GM21447 (cell line): ENCODE results near the gene CPE.
"Not testable (repeated sequence)": the region's sequence is repeated elsewhere in the genome, so short reads cannot be mapped to it uniquely, and the experiment has no call there.

Source experiments
- ATAC-seq: cut with Tn5 transposase; IDR thresholded peaks from one replicate; pipeline ENCODE4 v1.9.1; 2021; ENCODE audit not compliant: unreplicated experiment

Gene CPE

DNA sequence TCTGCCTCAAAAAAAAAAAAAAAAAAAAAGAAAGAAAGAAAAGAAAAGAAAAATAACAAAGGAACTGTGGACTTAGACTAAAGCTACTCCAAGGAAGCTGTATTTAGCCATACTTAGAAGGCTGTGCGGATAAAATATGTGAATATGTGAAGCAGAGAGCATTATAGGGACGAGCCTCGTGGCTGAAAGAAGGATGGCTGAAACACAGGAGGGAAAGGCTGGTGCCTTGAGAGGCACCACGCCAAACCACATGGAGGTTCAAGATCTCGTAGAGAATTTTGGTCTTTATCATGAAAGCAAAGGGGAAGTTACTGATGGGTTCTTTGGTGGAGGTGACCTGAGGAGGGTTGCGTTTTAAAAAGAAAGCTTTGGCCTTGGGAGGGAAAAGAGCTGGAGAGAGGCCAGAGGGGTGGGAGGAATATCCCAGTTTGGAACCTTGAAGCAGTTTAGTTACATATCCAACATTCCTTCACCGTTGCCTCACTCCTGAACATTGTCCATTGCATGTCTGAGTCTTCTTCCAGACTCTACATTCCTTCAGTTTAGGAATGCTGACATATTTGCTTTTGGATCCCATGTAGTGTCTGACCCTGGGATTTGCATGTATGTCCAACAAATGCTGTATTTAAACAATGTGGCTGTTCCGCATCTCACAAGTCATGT, 82.5 kb downstream of the CPE start:
- no peak for ATAC-seq

GRCh38 chr4:165462009-165462408, 83.2 kb downstream of the CPE start:
- no peak for ATAC-seq

GRCh38 chr4:165464376-165464775, 85.6 kb downstream of the CPE start:
- no peak for ATAC-seq

GRCh38 chr4:165464813-165465381, 86.1 kb downstream of the CPE start:
- peak; percentile 78 for ATAC-seq

GRCh38 chr4:165470009-165470408, 91.2 kb downstream of the CPE start:
- no peak for ATAC-seq

DNA sequence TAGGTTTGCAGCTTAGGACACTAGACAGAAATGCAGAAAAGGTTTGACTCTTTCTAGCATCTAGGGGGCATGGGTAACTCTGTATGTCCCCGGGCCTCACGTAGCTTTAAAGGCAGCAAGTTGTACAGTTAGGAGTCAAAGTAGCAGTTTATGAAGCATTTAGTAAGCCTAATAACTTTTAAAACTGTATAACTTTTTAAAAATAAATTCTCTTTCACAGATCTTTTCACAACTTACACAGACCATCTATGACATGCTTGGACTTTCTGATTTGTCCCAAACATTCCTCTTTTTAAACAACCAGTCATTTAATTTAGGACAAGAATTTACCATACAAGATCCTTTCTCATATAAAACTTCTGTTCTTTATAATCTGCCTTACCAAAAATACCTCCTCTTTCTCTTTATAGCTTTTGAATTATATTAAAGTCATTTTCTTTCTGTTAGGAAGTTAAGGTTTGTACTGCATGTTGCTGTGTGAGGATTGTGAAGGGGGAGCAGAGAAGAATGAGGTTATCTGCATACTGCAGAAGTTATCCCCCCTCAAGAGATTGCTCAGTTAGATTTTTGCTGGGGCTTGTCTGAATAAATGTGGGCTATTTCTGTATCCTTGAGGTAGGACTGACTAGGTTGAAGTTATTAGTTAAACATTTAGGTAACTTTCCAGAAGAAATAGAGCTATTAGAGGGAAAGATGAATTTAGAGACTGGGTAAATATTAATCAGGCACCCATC, 94.3 kb downstream of the CPE start:
- no peak for ATAC-seq

- no peak for ATAC-seq
Observed at GRCh38 chr4:165474784-165475705, 96.2 kb downstream of the CPE start.

GRCh38 chr4:165475706-165476070, 96.9 kb downstream of the CPE start:
- no peak for ATAC-seq

DNA sequence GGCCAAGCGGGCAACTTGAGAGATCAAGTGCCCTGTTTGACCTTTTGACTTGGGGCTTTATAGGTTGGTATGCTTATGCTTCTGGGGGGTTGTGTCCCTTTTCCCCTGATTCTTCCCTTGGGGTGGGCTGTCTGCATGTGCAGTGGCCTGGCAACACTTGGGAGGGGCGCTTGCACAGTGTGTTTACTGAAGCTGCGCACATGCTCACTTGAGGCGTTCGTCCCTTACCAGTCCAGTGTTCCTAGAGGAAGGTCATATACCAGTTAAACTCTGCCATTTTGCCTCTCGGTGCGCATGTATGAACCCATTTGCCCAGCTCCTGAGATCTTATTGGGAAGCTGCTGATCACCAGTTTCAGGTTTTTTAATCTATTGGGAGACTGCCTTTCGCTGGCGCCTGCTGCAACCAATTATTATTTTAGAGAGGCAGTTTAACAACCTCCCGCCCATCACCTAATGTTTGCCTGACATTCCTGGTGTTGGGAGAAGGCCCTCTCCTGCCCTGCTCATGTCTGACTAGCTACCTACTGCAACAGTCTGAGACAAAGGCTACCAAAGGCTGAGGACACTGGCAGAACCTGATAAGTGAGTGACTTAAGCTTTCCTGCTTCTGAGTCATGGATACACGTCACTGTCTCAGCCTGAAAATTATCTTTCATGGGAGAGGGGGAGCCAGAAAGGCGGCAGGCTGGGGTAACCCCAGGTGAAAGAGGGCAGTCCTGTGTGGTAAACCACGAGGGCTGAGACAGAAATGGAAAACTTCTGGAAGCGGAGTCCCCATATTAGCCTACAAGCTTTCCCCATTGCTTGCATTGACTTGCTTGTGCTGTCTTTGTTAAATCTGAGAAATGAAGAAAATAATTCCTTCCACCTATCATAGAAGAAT, 97.6 kb downstream of the CPE start:
- no peak for ATAC-seq

DNA sequence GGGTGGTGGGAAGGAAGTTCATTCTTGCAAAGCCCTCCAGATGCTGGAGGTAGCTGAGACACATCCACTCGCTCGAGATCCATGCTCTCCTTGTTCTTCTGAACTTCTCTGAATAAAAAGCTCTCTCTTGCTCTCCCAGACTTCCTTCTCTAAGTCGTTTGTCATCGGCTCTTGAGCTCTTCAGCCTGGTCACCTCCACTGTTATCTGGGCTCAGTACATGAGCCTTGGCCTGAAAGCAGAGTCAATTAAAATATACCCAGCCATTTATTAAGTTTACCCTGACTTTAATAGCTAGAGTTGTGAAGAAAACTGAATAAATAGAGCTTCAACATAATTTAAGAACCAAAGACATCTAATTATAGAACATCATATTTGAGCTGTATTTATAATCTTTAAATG, 99.0 kb downstream of the CPE start:
- no peak for ATAC-seq

DNA sequence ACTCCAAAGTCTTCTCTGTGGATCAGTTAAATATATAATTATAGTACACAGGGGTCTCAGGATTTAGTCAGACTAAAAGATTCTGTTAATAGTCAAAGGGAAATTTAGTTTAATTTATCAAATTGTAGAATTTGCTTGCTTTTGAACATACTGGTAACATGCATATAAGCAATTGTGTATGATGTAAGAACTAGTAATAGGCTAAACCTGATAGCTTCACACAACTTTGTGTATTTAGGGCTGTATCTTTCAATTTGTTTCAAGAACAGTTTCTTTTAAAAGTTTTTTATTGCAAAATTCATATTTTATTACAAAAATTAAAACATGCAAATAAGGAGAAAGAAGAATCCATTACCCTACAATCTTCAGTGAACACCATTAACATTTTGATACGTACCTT, 99.5 kb downstream of the CPE start:
- ATAC-seq: no peak

GRCh38 chr4:165481053-165481835, 102.4 kb downstream of the CPE start:
- ATAC-seq: no peak

DNA sequence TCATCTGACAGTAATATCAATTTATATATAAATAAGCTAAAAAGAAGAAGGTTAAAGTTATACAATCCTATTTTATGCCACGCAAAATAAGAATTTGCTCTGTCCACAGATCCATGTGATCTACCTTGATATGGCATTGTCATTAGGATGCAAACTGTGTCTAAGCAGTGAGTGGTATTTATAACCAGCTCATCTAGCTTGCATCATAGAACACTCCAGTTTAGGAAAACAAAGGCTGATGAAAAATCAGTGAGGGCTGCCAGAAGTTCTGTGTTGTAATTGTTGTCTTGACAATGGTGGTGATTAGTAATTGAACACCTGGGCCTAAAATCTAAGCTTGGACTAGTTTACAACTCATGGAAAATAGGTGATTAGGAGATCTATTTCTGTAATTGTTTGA, 111.0 kb downstream of the CPE start:
- no peak for ATAC-seq

DNA sequence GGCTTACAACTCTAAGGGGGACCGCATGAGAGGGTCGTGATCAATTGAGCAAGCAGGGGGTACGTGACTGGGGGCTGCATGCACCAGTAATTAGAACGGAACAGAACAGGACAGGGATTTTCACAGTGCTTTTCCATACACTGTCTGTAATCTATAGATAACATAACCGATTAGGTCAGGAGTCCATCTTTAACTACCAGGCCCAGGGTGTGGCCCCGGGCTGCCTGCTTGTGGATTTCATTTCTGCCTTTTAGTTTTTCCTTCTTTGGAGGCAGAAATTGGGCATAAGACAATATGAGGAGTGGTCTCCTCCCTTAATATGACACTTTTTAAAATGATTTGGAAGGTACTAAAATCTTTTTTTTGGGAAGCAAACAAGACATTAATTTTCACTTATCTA, 113.8 kb downstream of the CPE start:
- not testable (repeated sequence) for ATAC-seq

GRCh38 chr4:165493359-165493758, 114.6 kb downstream of the CPE start:
- peak; percentile 94 for ATAC-seq

- ATAC-seq: peak; percentile 48
Observed at GRCh38 chr4:165502916-165503907, 124.4 kb downstream of the CPE start.

DNA sequence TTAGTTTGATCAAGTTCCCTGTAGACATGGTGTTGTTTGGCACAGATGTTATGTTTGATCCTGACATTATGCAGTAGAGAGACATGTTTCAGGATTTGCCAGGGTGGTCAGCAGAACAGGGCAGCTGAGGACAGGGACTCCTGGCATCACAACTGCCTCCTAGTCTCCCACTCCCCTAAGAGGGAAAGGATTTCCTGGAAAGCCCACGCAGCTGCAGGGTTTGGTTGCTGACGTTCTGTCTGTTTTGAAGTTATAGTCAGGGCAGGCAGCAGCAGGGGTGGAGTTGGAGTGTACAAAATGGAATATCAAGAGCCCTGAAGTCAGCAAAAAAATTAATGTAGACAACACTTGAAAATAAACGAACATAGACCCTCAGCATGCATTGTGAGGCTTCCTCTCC, 125.4 kb downstream of the CPE start:
- no peak for ATAC-seq
